GM18502 (cell line): Measurements from ENCODE around the gene PYM1.

Experiments
- ATAC-seq: cut with Tn5 transposase; IDR thresholded peaks from one replicate; pipeline ENCODE4 v1.9.1; 2021; ENCODE audit warnings: mild to moderate bottlenecking; ENCODE audit not compliant: unreplicated experiment, poor library complexity

The PYM1 gene

GRCh38 chr12:55927588-55928502 lies at the start of gene PYM1:
Gene PYM1, minus strand, starts transcription at chr12:55927894. Its CDS starts 133 bp downstream, at chr12:55927761.
- ATAC-seq, result peak; percentile 35

GRCh38 chr12:55974308-55974730 lies 46.6 kb upstream of the PYM1 start:
- ATAC-seq, result peak; percentile 28

- peak; percentile 92 for ATAC-seq
These were observed 46.1 kb upstream of the PYM1 start, which contains the start of gene RAB5B for GRCh38 chr12:55973599-55974307. Gene RAB5B, plus strand, starts transcription at chr12:55974078. Its CDS starts 12,883 bp downstream, at chr12:55986961.

- ATAC-seq, result no peak
These were observed 45.4 kb upstream of the PYM1 start for GRCh38 chr12:55972911-55973598.

DNA sequence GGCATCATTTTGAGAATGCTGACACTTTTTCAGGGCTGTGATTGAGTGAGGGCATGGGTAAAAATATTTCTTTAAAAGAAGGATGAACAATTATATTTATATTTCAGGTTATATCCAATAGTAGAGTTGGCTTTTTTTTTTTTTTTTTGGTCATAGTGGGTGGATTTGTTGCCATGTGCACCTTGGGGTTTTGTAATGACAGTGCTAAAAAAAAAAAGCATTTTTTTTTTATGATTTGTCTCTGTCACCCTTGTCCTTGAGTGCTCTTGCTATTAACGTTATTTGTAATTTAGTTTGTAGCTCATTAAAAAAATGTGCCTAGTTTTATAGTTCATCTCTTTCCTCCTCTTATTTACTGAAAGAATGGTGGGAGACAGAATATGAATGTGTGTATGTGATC lies 44.8 kb upstream of the PYM1 start:
- ATAC-seq, result no peak

- no peak for ATAC-seq
These were observed 44.3 kb upstream of the PYM1 start for GRCh38 chr12:55972042-55972441.

GRCh38 chr12:55970775-55971174 lies 43.1 kb upstream of the PYM1 start:
- no peak for ATAC-seq

- no peak for ATAC-seq
These were observed 41.7 kb upstream of the PYM1 start for GRCh38 chr12:55969356-55969755.

- peak; percentile 93 for ATAC-seq
These were observed 39.0 kb upstream of the PYM1 start, which contains the start of gene CDK2 for GRCh38 chr12:55966408-55967281. Gene CDK2, plus strand, starts transcription at chr12:55966830. Its CDS starts 179 bp downstream, at chr12:55967009.

- ATAC-seq, result no peak
These were observed 38.3 kb upstream of the PYM1 start, which contains the start of gene PMEL for GRCh38 chr12:55965941-55966407. Gene PMEL, minus strand, starts transcription at chr12:55966042. Its CDS starts 31 bp downstream, at chr12:55966011.

DNA sequence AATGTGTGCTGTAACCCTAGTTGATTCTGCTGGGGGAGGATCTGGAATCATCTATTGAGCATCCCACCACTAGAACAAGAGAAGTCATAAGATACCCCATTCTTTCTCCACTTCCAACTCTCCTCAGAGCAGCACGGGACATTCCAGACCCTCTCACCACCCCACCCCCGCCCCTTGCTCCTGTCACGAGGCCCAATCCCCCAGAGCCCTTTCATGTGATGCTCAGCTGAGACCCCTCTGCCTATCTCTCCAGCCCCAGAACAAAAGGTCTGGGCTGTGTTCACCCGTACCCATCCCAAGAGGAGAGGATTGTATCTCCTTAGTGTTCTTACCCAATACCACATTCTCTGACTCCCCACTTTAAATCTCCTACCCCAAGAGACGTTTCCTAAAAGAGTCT lies 37.5 kb upstream of the PYM1 start:
- no peak for ATAC-seq

GRCh38 chr12:55963760-55964159 lies 36.1 kb upstream of the PYM1 start:
- ATAC-seq, result no peak

- no peak for ATAC-seq
These were observed 29.6 kb upstream of the PYM1 start for GRCh38 chr12:55957106-55957859.

DNA sequence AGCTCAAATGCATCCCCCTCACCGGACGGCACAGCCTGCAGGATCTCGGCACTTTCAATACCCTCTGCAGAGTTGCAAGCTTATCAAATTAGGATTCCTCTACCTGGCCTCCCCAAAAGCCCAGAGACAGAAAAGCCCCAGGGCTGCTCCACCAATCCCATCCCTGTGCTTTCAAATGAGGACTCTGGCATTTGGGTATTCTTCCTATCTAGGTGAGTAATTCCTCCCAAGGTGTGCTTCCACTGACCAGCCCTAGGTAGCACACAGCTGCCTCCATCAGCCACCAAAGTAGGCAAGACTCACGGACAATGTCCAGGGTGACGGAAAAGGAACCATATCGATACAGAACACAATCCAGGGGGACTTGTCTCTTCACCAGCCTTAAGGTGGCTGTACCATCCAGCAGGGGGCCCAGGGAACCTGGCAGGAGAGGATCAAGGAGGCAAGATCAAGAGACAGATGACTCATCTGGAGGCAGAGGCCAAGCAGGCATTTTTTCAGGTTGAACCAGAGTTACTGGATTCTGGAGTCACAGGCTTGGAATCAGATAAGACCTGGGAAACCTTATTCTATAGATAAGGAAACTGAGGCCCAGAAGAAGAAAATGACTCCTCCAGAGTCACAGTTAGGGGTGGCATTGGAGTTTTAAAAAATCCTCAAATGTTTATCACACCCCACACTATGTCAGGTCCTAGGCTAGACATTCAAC lies 28.3 kb upstream of the PYM1 start:
- ATAC-seq, result no peak

DNA sequence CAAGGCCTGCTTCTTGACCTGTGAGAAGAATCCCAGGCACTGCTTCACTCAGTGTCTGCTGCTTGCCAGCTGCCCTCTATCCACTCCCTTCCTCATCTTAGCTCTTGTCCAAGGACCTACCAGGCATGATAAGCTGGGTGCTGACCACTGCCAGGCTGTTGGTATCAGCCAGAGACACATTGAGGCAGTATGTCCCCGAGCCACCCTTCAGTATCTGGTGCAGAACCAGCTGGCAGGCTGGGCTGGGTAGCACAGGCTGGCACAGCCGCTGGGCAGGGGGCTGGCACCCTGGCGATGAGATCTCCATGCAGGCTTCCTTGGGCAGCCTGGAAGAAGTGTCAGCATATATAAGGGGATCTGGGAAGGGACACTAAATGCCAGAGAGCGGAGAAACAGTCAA lies 27.6 kb upstream of the PYM1 start:
- no peak for ATAC-seq

- no peak for ATAC-seq
These were observed 18.9 kb upstream of the PYM1 start for GRCh38 chr12:55946553-55946952.

DNA sequence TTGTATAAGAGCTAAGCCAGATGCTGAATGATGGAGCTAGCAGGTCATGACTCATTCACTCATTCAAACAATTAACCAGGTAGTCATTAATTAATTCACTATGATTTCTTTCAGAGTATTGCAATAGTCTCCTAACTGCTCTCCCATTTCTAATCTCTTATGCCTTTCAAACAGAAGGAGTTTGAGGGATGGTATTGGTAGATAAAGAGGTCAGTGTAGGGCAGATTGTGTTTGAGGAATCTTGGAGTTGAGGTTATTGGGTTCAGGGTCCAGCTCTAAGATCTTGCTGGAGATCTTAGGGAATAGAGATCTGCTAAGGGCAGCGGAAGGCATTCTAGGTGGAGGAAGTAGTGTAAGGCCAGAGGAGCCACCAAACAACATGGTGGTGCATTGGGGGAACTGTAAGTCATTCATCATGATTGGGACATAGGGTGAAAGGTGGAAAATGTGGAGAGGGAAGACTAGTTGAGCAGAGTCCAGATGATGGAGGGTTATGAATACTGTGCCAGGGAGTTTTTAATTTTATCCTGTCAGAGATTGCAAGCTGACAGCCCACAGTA lies 15.0 kb upstream of the PYM1 start:
- no peak for ATAC-seq

GRCh38 chr12:55942055-55942454 lies 14.4 kb upstream of the PYM1 start:
- ATAC-seq, result no peak
